HTERT RPE-1 (cell line): ENCODE results near the gene TOMM40.
"Not testable (repeated sequence)": the region's sequence is repeated elsewhere in the genome, so short reads cannot be mapped to it uniquely, and the experiment has no call there.

Experiments
- in situ Hi-C: fragments of 300-500 bp; cut with MboI; formaldehyde crosslinking; loops from 4 replicates; pipeline ENCODE4 v1.14.3; 2020; ENCODE audit warnings: low sequenced_read_pairs

Gene TOMM40

DNA sequence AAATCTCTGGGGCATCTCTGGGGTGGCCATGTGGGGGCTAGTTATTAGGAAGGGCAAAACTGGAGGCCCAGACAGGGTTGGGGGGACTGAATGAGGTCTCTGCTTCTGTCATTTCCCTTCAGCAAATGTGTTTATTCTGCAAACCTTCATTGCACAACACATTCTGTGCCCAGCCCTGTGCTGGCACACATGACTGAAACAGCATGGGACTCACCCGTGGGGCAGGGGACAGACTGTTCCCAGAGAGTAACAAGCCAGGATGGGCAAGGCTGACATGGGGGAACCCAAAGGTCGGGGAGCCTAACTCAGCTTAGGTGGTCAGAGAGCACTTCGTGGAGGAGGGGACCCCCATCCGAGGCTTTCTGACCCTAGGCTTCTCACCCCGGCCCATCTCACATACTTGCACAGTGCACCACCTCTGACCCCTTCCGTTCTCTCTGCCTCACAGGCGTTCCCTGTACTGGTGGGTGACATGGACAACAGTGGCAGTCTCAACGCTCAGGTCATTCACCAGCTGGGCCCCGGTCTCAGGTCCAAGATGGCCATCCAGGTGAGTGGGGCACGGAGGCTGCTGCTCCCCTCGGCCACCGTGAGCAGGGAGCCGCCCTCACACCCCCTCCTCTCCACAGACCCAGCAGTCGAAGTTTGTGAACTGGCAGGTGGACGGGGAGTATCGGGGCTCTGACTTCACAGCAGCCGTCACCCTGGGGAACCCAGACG, 2.4 kb downstream of the TOMM40 start:
- in situ Hi-C loops = no loop called here

DNA sequence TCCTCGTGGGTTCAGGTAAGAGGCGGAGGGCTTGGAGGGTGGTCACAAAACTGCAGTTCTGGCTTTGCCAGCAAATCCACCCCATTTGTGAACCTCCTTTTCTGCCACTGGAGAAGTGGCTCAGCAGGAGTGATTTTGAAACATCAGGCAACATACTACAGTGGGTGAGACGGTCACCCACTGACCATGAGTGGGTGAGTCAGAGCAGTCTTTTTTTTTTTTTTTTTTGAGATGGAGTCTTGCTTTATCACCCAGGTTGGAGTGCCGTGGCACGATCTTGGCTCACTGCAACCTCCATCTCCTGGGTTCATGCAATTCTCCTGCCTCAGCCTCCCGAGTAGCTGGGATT, 3.0 kb downstream of the TOMM40 start:
- in situ Hi-C loops = no loop called here

- in situ Hi-C loops = no loop called here
Measured at GRCh38 chr19:44894946-44895345, 3.9 kb downstream of the TOMM40 start.

GRCh38 chr19:44897835-44898234, 6.8 kb downstream of the TOMM40 start:
- in situ Hi-C loops = no loop called here

GRCh38 chr19:44900328-44901244, 9.5 kb downstream of the TOMM40 start:
- in situ Hi-C loops = no loop called here

DNA sequence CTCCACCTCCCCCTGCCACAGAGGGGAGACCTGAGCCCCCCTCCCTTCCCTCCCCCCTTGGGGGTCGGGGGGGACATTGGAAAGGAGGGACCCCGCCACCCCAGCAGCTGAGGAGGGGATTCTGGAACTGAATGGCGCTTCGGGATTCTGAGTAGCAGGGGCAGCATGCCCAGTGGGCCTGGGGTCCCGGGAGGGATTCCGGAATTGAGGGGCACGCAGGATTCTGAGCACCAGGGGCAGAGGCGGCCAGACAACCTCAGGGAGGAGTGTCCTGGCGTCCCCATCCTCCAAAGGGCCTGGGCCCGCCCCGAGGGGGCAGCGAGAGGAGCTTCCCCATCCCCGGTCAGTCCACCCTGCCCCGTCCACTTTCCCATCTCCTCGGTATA, 12.2 kb downstream of the TOMM40 start:
- in situ Hi-C loops = no loop called here

DNA sequence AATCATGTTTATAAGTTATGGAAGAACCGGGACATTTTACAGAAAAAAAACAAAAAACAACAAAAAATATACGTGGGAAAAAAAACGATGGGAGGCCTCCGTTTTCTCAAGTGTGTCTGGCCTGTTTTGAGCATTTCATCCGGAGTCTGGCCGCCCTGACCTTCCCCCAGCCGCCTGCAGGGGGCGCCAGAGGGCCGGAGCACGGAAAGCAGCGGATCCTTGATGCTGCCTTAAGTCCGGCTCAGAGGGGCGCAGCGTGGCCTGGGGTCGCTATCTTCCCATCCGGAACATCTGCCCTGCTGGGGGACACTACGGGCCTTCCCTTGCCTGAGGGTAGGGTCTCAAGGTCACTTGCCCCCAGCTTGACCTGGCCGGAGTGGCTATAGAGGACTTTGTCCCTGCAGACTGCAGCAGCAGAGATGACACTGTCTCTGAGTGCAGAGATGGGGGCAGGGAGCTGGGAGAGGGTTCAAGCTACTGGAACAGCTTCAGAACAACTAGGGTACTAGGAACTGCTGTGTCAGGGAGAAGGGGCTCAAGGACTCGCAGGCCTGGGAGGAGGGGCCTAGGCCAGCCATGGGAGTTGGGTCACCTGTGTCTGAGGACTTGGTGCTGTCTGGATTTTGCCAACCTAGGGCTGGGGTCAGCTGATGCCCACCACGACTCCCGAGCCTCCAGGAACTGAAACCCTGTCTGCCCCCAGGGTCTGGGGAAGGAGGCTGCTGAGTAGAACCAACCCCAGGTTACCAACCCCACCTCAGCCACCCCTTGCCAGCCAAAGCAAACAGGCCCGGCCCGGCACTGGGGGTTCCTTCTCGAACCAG, 12.8 kb downstream of the TOMM40 start:
- in situ Hi-C loops = no loop called here

GRCh38 chr19:44904426-44904994, 13.5 kb downstream of the TOMM40 start:
- in situ Hi-C loops = no loop called here

DNA sequence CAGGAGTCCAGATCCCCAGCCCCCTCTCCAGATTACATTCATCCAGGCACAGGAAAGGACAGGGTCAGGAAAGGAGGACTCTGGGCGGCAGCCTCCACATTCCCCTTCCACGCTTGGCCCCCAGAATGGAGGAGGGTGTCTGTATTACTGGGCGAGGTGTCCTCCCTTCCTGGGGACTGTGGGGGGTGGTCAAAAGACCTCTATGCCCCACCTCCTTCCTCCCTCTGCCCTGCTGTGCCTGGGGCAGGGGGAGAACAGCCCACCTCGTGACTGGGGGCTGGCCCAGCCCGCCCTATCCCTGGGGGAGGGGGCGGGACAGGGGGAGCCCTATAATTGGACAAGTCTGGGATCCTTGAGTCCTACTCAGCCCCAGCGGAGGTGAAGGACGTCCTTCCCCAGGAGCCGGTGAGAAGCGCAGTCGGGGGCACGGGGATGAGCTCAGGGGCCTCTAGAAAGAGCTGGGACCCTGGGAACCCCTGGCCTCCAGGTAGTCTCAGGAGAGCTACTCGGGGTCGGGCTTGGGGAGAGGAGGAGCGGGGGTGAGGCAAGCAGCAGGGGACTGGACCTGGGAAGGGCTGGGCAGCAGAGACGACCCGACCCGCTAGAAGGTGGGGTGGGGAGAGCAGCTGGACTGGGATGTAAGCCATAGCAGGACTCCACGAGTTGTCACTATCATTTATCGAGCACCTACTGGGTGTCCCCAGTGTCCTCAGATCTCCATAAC, 14.5 kb downstream of the TOMM40 start, which contains the start of gene APOE:
APOE (plus strand) TSS at position 360 of the 724 bp plus-strand sequence. CDS start 829 bp downstream, outside the sequence.
- in situ Hi-C loops = no loop called here

GRCh38 chr19:44907613-44908012, 16.6 kb downstream of the TOMM40 start:
- in situ Hi-C loops = no loop called here

- in situ Hi-C loops = no loop called here
Measured at GRCh38 chr19:44908074-44908835, 17.2 kb downstream of the TOMM40 start.

GRCh38 chr19:44908836-44909261, 17.8 kb downstream of the TOMM40 start:
- in situ Hi-C loops = no loop called here

GRCh38 chr19:44909775-44910174, 18.7 kb downstream of the TOMM40 start:
- in situ Hi-C loops = no loop called here

DNA sequence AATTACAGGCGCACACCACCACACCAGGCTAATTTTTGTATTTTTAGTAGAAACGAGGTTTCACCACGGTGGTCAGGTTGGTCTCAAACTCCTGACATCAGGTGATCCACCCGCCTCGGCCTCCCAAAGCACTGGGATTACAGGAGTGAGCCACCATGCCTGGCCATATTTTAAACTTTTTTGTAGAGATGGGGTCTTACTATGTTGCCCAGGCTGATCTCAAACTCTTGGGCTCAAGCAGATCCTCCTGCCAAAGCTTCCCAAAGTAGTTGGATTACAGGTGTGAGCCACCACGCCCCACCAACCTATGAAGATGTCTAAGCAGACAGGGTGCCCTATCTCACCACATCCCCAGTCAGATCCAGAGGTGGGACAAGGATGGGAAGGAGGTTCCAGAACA, 20.8 kb downstream of the TOMM40 start:
- in situ Hi-C loops = not testable (repeated sequence)

DNA sequence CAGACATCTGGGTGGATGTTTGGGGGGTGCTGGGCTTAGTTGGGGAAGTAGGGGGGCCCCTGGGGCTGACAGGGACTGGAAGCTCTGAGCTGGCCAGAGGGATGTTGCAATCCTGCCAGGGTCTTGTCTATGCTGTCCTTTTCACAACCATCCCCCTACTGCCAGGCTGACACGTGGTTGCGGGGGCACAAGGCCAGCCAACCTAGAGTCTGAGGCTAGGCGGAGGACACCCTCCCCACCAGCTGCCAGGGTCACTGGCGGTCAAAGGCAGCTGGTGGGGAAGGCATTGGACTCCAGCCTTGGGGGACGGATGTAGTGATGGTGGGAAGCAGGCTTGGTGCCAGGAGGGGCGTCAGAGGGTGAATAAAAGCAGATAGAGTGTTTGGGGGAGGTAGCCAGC, 21.8 kb downstream of the TOMM40 start:
- in situ Hi-C loops = no loop called here

- in situ Hi-C loops = not testable (repeated sequence)
Measured at GRCh38 chr19:44913512-44914432, 22.7 kb downstream of the TOMM40 start.

DNA sequence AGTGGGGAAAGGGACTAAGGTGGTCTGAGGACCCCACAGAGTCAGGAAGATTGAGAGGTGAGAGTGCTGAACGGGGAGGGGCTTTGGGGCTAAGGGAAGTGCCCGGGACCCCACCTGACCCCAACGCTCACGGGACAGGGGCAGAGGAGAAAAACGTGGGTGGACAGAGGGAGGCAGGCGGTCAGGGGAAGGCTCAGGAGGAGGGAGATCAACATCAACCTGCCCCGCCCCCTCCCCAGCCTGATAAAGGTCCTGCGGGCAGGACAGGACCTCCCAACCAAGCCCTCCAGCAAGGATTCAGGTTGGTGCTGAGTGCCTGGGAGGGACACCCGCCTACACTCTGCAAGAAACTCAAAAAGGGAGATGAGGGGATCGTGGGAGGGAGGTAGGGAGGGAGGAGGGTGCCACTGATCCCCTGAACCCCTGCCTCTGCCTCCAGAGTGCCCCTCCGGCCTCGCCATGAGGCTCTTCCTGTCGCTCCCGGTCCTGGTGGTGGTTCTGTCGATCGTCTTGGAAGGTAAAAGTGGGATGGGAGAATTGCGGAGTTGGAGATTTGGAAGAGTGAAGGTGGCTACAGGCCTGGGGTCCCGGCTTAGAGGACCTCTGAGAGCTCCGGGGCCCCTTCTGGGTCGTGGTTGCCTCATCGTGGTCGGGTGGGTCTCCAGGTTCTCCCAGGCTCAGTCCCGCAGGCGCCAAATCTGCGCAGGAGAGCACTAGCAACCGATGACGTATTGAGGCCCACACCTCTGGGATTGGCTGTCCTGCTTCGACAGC, 23.6 kb downstream of the TOMM40 start, which contains the start of gene APOC1:
APOC1 (plus strand) TSS at position 176 of the 774 bp plus-strand sequence; CDS start at position 460, 284 bp downstream.
- in situ Hi-C loops = not testable (repeated sequence)
